Mononuclear cell (primary cell): ENCODE data around the gene REN. TPM values are rescaled to one million over a fixed set of nuclear protein-coding genes. Genes with fewer than 3 reads are reported as not detected.

Source experiments
- H3K27me3 ChIP-seq: 2 replicates; pipeline ENCODE4 v1.6.0; 2011; ENCODE audit warnings: low read length, control low read depth; ENCODE audit not compliant: insufficient read depth
- H3K4me1 ChIP-seq: 2 replicates; pipeline ENCODE4 v1.5.1; 2011; ENCODE audit warnings: mild to moderate bottlenecking, low read length, control low read depth; ENCODE audit not compliant: insufficient read depth
- H3K4me3 ChIP-seq: 2 replicates; pipeline ENCODE4 v1.5.1; 2011; ENCODE audit warnings: mild to moderate bottlenecking, low read length, moderate library complexity
- H3K9me3 ChIP-seq: 2 replicates; pipeline ENCODE4 v1.5.1; 2011; ENCODE audit warnings: low read depth, mild to moderate bottlenecking, control low read depth, low read length
- total RNA-seq: library from RNA; depleted of rRNA; stranded (reverse); fragments of >200 nt; gene quantifications from one replicate; pipeline ENCODE4 v1.2.3, GENCODE V29; 2012

REN gene
- total RNA-seq, 1 donor, result not detected

GRCh38 chr1:204123376-204123775 is 42.8 kb downstream of the REN start:
- H3K9me3 ChIP-seq, result no peaks in the 10 kb centered on the region
- H3K27me3 ChIP-seq, result no peaks in the 10 kb centered on the region
- H3K4me1 ChIP-seq, result no peaks in the 10 kb centered on the region
- no peak overlapping the region for H3K4me3 ChIP-seq

- Histone ChIP-seq H3K4me3 (no peak overlapping the region), H3K27me3 (no peaks in the 10 kb centered on the region), H3K4me1 (no peaks in the 10 kb centered on the region), H3K9me3 (no peaks in the 10 kb centered on the region)
These were observed 44.1 kb downstream of the REN start for GRCh38 chr1:204121840-204122555.

GRCh38 chr1:204116539-204116938 is 49.6 kb downstream of the REN start:
- Histone ChIP-seq H3K4me3 (no peak overlapping the region), H3K27me3 (no peaks in the 10 kb centered on the region), H3K4me1 (peaks cover 4% of the 10 kb centered on the region), H3K9me3 (no peaks in the 10 kb centered on the region)

- H3K27me3 ChIP-seq, result no peaks in the 10 kb centered on the region
- no peak overlapping the region for H3K4me3 ChIP-seq
- no peaks in the 10 kb centered on the region for H3K9me3 ChIP-seq
- peaks cover 4% of the 10 kb centered on the region for H3K4me1 ChIP-seq
These were observed 51.0 kb downstream of the REN start for GRCh38 chr1:204115116-204115515.

- H3K4me3 ChIP-seq, result no peak overlapping the region
- H3K9me3 ChIP-seq, result no peaks in the 10 kb centered on the region
- no peaks in the 10 kb centered on the region for H3K27me3 ChIP-seq
- peaks cover 4% of the 10 kb centered on the region for H3K4me1 ChIP-seq
These were observed 51.5 kb downstream of the REN start for GRCh38 chr1:204114606-204115005.

- Histone ChIP-seq H3K4me1 (peaks cover 4% of the 10 kb centered on the region), H3K27me3 (no peaks in the 10 kb centered on the region), H3K4me3 (no peak overlapping the region), H3K9me3 (no peaks in the 10 kb centered on the region)
These were observed 52.2 kb downstream of the REN start for GRCh38 chr1:204113896-204114295.

GRCh38 chr1:204112876-204113730 is 53.0 kb downstream of the REN start:
- H3K9me3 ChIP-seq, result no peaks in the 10 kb centered on the region
- peaks cover 4% of the 10 kb centered on the region for H3K4me1 ChIP-seq

GRCh38 chr1:204110894-204111633 is 55.1 kb downstream of the REN start:
- no peaks in the 10 kb centered on the region for H3K9me3 ChIP-seq

More at GRCh38 chr1:204112876-204113730, 53.0 kb downstream of the REN start:
- no peak overlapping the region for H3K4me3 ChIP-seq
- no peaks in the 10 kb centered on the region for H3K27me3 ChIP-seq

GRCh38 chr1:204108312-204109141 is 57.6 kb downstream of the REN start:
- Histone ChIP-seq H3K4me1 (peaks cover 20% of the 10 kb centered on the region), H3K27me3 (no peaks in the 10 kb centered on the region), H3K4me3 (no peak overlapping the region), H3K9me3 (no peaks in the 10 kb centered on the region)

More at GRCh38 chr1:204110894-204111633, 55.1 kb downstream of the REN start:
- Histone ChIP-seq H3K4me1 (peaks cover 4% of the 10 kb centered on the region), H3K27me3 (no peaks in the 10 kb centered on the region), H3K4me3 (no peak overlapping the region)

GRCh38 chr1:204107892-204108291 is 58.2 kb downstream of the REN start:
- no peak overlapping the region for H3K4me3 ChIP-seq
- H3K4me1 ChIP-seq, result peaks cover 27% of the 10 kb centered on the region
- H3K27me3 ChIP-seq, result no peaks in the 10 kb centered on the region
- no peaks in the 10 kb centered on the region for H3K9me3 ChIP-seq

- H3K9me3 ChIP-seq, result no peaks in the 10 kb centered on the region
- H3K27me3 ChIP-seq, result peaks cover 4% of the 10 kb centered on the region
- no peak overlapping the region for H3K4me3 ChIP-seq
- peaks cover 37% of the 10 kb centered on the region for H3K4me1 ChIP-seq
These were observed 59.3 kb downstream of the REN start for GRCh38 chr1:204106825-204107224.

- Histone ChIP-seq H3K4me3 (no peak overlapping the region), H3K9me3 (no peaks in the 10 kb centered on the region), H3K27me3 (peaks cover 5% of the 10 kb centered on the region), H3K4me1 (peaks cover 40% of the 10 kb centered on the region)
These were observed 61.0 kb downstream of the REN start for GRCh38 chr1:204105131-204105515.
